HL-60 (cell line): ENCODE results near the gene SHH.

Source experiments
- DNase-seq, 2 experiments: peaks; one replicate each; pipeline ENCODE4 v3.0.0-alpha.2; 2010 to 2020; ENCODE audit warnings: low read depth in 1 of 2, low spot score in 1 of 2
- H3K27ac ChIP-seq: fragments of 250-450 bp; sonication (Bioruptor Pico); replicated peaks from 2 replicates; pipeline ENCODE4 v1.5.1; 2020; ENCODE audit warnings: mild to moderate bottlenecking, moderate library complexity
- H3K27me3 ChIP-seq: fragments of 250-450 bp; sonication (Bioruptor Pico); 2 replicates; pipeline ENCODE4 v1.5.1; 2021; ENCODE audit warnings: mild to moderate bottlenecking, moderate library complexity; ENCODE audit not compliant: insufficient read depth, poor library complexity, severe bottlenecking
- H3K4me3 ChIP-seq: replicated peaks from 2 replicates; pipeline ENCODE4 v1.5.1; 2011; ENCODE audit warnings: mild to moderate bottlenecking, control low read depth, low read length; ENCODE audit not compliant: insufficient read depth
- CTCF ChIP-seq: IDR thresholded peaks from one replicate; pipeline ENCODE4 v1.5.1; 2011; ENCODE audit warnings: low read length, control low read depth, inconsistent platforms; ENCODE audit not compliant: insufficient read depth
- GABPA ChIP-seq: IDR thresholded peaks from 2 replicates; pipeline ENCODE4 v1.6.1; 2012; ENCODE audit warnings: low read depth
- POLR2AphosphoS5 ChIP-seq: IDR thresholded peaks from 2 replicates; pipeline ENCODE4 v1.6.1; 2012; ENCODE audit warnings: low read depth
- REST ChIP-seq: IDR thresholded peaks from 2 replicates; pipeline ENCODE4 v1.6.1; 2012; ENCODE audit warnings: low read depth; ENCODE audit not compliant: insufficient replicate concordance
- SPI1 ChIP-seq: IDR thresholded peaks from 2 replicates; pipeline ENCODE4 v1.6.1; 2012; ENCODE audit warnings: low read depth, mild to moderate bottlenecking, borderline replicate concordance

The SHH gene

GRCh38 chr7:155793720-155794119 is 18.5 kb downstream of the SHH start:
- H3K27ac ChIP-seq = no peak overlapping the region
- peaks cover 2% of the 10 kb centered on the region for H3K27me3 ChIP-seq
- H3K4me3 ChIP-seq = no peak overlapping the region
- no peak for DNase-seq
- no peak for TF ChIP-seq POLR2AphosphoS5
- no peak for TF ChIP-seq SPI1
- TF ChIP-seq CTCF = no peak
- TF ChIP-seq REST = no peak
- TF ChIP-seq GABPA = no peak

- H3K27me3 ChIP-seq = peaks cover 2% of the 10 kb centered on the region
- TF ChIP-seq CTCF = no peak
- TF ChIP-seq GABPA = no peak
- no peak for TF ChIP-seq SPI1
- no peak for TF ChIP-seq REST
- no peak for TF ChIP-seq POLR2AphosphoS5
- H3K4me3 ChIP-seq = no peak overlapping the region
- no peak overlapping the region for H3K27ac ChIP-seq
- no peak for DNase-seq
Observed at GRCh38 chr7:155792999-155793560, 19.2 kb downstream of the SHH start.

- Histone ChIP-seq H3K4me3 (no peak overlapping the region), H3K27ac (no peak overlapping the region), H3K27me3 (peaks cover 7% of the 10 kb centered on the region)
- TF ChIP-seq GABPA (no peak), CTCF (no peak), SPI1 (no peak), POLR2AphosphoS5 (no peak), REST (no peak)
- DNase-seq = no peak
Observed at GRCh38 chr7:155792315-155792960, 19.8 kb downstream of the SHH start.
